Activated CD8-positive, alpha-beta memory T cell treated with anti-CD3 and anti-CD28 coated beads for 36 hours (primary cell): ENCODE measurements around the gene EGLN2. TPM values are rescaled to one million over a fixed set of nuclear protein-coding genes. Genes with fewer than 3 reads are reported as not detected.
"Not testable (repeated sequence)": the region's sequence is repeated elsewhere in the genome, so short reads cannot be mapped to it uniquely, and the experiment has no call there.

Source experiments
- CTCF ChIA-PET: fragments of 350-600 bp; sonication (Branson Sonifier 250); formaldehyde crosslinking; loops from one replicate; lab custom pipeline; 2021; ENCODE audit warnings: antibody characterized with exemption; lab: Charles Lee
- POLR2A ChIA-PET: fragments of 350-600 bp; sonication (Branson Sonifier 250); formaldehyde crosslinking; loops from one replicate; lab custom pipeline; 2021; ENCODE audit warnings: antibody characterized with exemption; lab: Charles Lee
- total RNA-seq, 2 experiments: library from RNA; stranded (reverse); gene quantifications; one replicate each; pipeline ENCODE4 v1.2.3, GENCODE V29; 2021

EGLN2 gene
- total RNA-seq, 2 experiments from 2014 or later, result 89.7 to 90.9 TPM

DNA sequence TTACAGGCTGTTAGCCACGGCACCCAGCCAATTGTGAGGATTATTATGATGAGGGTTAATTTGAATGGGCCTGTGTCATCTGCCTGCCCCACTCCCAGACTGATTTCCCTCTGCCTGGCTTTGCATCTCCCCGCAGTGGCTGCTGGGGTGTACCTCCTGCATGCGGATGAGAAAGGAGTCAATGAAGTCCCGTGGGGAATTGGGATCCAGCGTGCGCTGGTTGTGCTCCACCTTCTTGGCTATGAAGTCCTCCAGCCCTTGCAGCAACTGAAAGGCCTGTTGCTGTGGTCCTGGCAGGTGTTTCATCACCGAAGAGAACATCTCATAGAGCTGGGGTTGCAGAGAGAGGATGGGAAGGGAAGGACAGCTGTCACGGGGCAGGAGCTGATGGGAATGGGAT lies 47.7 kb downstream of the EGLN2 start:
- CTCF ChIA-PET, POLR2A ChIA-PET: not testable (repeated sequence)

DNA sequence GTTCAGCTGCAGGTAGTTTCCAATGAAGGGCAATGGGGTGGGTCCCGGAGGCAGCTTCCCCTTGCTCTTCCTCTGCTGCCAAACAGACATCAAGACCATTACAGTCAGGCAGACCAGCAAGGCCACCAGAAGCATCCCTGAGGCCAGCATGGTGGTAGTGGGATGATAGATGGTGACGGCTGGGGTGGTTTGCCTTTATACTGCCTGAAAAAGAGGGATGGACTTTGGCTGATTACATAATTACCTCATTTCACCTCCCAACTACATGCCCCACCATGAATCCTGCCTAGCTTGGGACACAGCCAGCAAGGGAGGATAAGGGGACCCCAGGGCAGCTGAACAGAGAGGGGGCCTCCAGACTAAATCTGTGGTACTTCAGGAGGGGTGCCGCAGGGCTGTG lies 51.3 kb downstream of the EGLN2 start, which contains the start of gene CYP2A6:
Gene CYP2A6 (minus strand): TSS at position 171 of the 400 bp plus-strand sequence. CDS start 21 bp downstream, at position 150.
- CTCF ChIA-PET, POLR2A ChIA-PET: not testable (repeated sequence)

DNA sequence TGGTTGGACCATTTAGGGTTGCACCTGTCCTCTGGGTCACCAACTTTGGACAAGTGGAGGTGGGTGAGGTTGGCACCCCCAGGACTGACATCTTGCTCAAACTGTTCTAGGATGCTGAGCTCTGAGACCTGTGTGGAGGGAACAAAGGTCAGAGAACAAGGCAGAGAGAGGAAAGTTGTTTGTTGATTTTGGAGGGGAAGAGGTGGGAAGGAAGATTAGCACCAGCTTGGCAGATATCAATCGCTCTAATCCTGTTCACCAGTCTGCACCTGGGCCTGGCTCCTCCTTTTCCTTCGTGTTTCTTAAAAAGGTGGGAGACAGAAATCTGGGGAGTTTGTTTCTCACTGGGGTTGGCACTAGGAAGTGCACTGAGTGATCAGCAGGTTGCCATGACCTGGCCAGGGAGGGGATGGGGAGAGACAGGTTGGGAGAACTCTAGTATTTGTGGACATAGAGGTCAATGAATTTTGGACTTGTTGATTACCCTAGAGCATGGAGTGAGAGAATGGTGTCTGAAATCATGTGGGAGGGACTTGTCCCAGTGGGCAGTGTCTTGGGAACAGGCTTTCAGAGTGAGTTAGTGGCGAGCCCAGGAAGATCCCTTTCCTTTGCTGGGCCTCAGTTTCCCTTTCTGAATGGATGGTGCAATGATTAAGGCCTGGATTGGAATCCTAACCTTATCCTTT lies 53.6 kb downstream of the EGLN2 start:
- CTCF ChIA-PET, POLR2A ChIA-PET: not testable (repeated sequence)

Other genes with a start within 250 kb of the EGLN2 start
- 10 to 100 TPM; 86.7 to 93.5 TPM for gene SHKBP1, start 222.3 kb upstream of the EGLN2 start, total RNA-seq
- gene LTBP4, start 197.8 kb upstream of the EGLN2 start, total RNA-seq, result 100 to 1,000 TPM; 141 to 144 TPM
- 10 to 100 TPM; 15.2 TPM for gene NUMBL, start 108.5 kb upstream of the EGLN2 start, total RNA-seq
- 10 to 100 TPM; 22.1 to 22.5 TPM for gene COQ8B, start 82.3 kb upstream of the EGLN2 start, total RNA-seq
- gene ITPKC, start 82.1 kb upstream of the EGLN2 start, total RNA-seq, result 1 to 10 TPM; 5.2 to 5.7 TPM
- 1 to 10 TPM; 9.2 to 9.8 TPM for gene ACTMAP, start 48.7 kb upstream of the EGLN2 start, total RNA-seq
- 100 to 1,000 TPM; 215 to 237 TPM for gene SNRPA, start 48.0 kb upstream of the EGLN2 start, total RNA-seq
- not detected for gene MIA, start 23.7 kb upstream of the EGLN2 start, total RNA-seq
- gene RAB4B, start 20.9 kb upstream of the EGLN2 start, total RNA-seq, result 10 to 100 TPM; 23.4 to 24.5 TPM
- gene CYP2A6, start 51.3 kb downstream of the EGLN2 start, total RNA-seq, result not detected
- not detected for gene CYP2A7, start 83.0 kb downstream of the EGLN2 start, total RNA-seq
- not detected for gene CYP2B6, start 192.1 kb downstream of the EGLN2 start, total RNA-seq